K562 (cell line): ENCODE data around the gene EME2. TPM values are rescaled to one million over a fixed set of nuclear protein-coding genes. Genes with fewer than 3 reads are reported as not detected.

Experiments
- CEBPB ChIP-seq: fragments of 450-650 bp; IDR thresholded peaks from 2 replicates; pipeline ENCODE4 v1.6.1; 2016; ENCODE audit warnings: missing genetic modification characterization, missing compliant biosample characterization
- CHAMP1 ChIP-seq: fragments of 450-650 bp; IDR thresholded peaks from 2 replicates; pipeline ENCODE4 v1.6.1; 2016; ENCODE audit warnings: mild to moderate bottlenecking
- CSDE1 ChIP-seq, 2 experiments: fragments of 450-650 bp; IDR thresholded peaks; 2 replicates each; pipeline ENCODE4 v1.6.1; 2016; ENCODE audit warnings: mild to moderate bottlenecking in 1 of 2
- CTBP1 ChIP-seq: fragments of 450-650 bp; IDR thresholded peaks from 2 replicates; pipeline ENCODE4 v1.6.1; 2016; ENCODE audit warnings: borderline replicate concordance
- MYNN ChIP-seq, 2 experiments: sonication (generic); formaldehyde crosslinking in 1 of 2; IDR thresholded peaks; 2 replicates each; pipeline versions ENCODE4 v1.5.0 to v1.6.1; 2016 to 2020; ENCODE audit warnings: antibody characterized with exemption in 1 of 2, missing genetic modification reagents in 1 of 2
- POU5F1 ChIP-seq: fragments of 150-350 bp; IDR thresholded peaks from 2 replicates; pipeline ENCODE4 v1.6.1; 2014; ENCODE audit warnings: borderline replicate concordance, low read length, low read depth, mild to moderate bottlenecking; ENCODE audit not compliant: partially characterized antibody
- SRF ChIP-seq, 2 experiments: fragments of 250-450, 450-650 bp in 1 of 2; sonication (Bioruptor Pico) in 1 of 2; sonication (generic) in 1 of 2; formaldehyde crosslinking; IDR thresholded peaks; 2 replicates each; pipeline versions ENCODE4 v1.5.0 to v1.5.1; 2020 to 2022; ENCODE audit warnings: mild to moderate bottlenecking in 1 of 2, missing genetic modification reagents in 1 of 2
- USF1 ChIP-seq: sonication (generic); formaldehyde crosslinking; IDR thresholded peaks from 2 replicates; pipeline ENCODE4 v1.9.0; 2022; ENCODE audit warnings: mild to moderate bottlenecking, missing genetic modification reagents
- ZNF12 ChIP-seq: sonication (generic); formaldehyde crosslinking; IDR thresholded peaks from 2 replicates; pipeline ENCODE4 v1.4.0; 2020; ENCODE audit warnings: mild to moderate bottlenecking, missing genetic modification reagents
- polyA plus RNA-seq, 8 experiments: library from polyadenylated mRNA; depleted of rRNA in 4 of 8; stranded (reverse) in 5 of 8; unstranded in 3 of 8; fragments of >200 nt; fragmentation: Nextera tagmentation in 2 of 8; fragmentation: Illumina TruSeq in 1 of 8; extraction: Ambion mirVana in 2 of 8; extraction: Trizol in 1 of 8; gene quantifications; 2 replicates each; pipeline versions ENCODE4 v1.2.1 to v1.2.3, GENCODE V29; 2011 to 2014; ENCODE audit warnings: inconsistent platforms in 1 of 8, missing spikeins in 1 of 8
- total RNA-seq, 7 experiments: library from RNA; depleted of rRNA in 6 of 7; stranded (reverse); fragments of >200 nt in 6 of 7; fragmentation: Illumina TruSeq in 2 of 7; extraction: Trizol in 2 of 7; gene quantifications; 2 replicates each; pipeline versions ENCODE4 v1.2.1 to v1.2.3, GENCODE V29; 2011 to 2021; ENCODE audit warnings: low replicate concordance in 1 of 7
- TF ChIP-seq, protein P1 (sequence below), 2 experiments: fragments of 450-650 bp in 1 of 2; IDR thresholded peaks; 2 replicates each; pipeline ENCODE4 v1.6.1; 2011 to 2017; ENCODE audit warnings: low read depth in 2 of 2, antibody characterized with exemption in 1 of 2, borderline replicate concordance in 1 of 2, low read length in 1 of 2, mild to moderate bottlenecking in 1 of 2, mixed read lengths in 1 of 2; ENCODE audit not compliant: control insufficient read depth in 1 of 2
- TF ChIP-seq, protein P2 (sequence below): fragments of 250-450 bp; sonication (Bioruptor Pico); IDR thresholded peaks from 2 replicates; pipeline ENCODE4 v1.4.0; 2020
- TF ChIP-seq, protein P3 (sequence below): fragments of 450-650 bp; formaldehyde crosslinking; IDR thresholded peaks from 2 replicates; pipeline ENCODE4 v1.4.0; 2020; ENCODE audit warnings: mild to moderate bottlenecking

Gene EME2
- total and polyA plus RNA-seq, 9 of the 15 experiments (the other 6 are each of a cell fraction or from before 2014, with no cell fraction given), result 0.35 to 19.9 (median 3.5) TPM

DNA sequence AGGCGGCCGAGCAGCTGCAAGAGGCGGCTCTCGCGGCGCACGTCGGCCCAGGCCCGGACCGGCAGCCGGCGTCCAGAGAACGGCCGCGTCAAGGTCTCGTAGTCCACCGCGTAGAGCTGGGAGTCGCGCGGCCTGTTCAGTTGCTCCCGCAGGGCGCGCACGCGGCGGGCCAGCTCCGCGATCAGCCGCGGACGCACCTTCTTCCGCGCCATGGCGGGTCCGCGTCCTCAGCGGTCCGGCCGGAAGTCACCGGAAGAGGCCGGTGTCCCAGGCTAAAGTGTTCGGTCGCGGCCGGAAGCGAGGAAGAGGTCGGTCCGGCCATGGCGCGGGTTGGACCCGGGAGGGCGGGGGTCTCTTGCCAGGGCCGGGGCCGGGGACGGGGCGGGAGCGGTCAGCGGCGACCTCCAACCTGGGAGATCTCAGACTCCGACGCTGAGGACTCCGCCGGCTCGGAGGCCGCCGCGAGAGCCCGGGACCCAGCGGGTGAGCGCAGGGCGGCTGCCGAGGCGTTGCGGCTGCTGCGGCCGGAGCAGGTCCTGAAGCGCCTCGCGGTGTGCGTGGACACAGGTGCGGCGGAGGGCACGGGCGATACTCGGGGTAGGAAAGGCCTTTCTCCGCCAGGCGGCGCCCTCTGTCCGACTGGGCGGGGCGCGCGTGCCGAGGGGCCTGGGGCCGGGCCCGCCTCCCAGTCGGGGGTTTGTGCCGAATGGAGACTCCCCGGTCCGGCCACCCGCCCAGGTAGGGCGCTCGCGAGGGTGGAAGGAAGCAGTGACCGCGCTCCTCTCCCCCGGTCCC lies 495 bp downstream of the EME2 start, which contains the start of gene MRPS34 (continued):
- TF ChIP-seq CHAMP1, result no peak
- TF ChIP-seq, protein P1, sequence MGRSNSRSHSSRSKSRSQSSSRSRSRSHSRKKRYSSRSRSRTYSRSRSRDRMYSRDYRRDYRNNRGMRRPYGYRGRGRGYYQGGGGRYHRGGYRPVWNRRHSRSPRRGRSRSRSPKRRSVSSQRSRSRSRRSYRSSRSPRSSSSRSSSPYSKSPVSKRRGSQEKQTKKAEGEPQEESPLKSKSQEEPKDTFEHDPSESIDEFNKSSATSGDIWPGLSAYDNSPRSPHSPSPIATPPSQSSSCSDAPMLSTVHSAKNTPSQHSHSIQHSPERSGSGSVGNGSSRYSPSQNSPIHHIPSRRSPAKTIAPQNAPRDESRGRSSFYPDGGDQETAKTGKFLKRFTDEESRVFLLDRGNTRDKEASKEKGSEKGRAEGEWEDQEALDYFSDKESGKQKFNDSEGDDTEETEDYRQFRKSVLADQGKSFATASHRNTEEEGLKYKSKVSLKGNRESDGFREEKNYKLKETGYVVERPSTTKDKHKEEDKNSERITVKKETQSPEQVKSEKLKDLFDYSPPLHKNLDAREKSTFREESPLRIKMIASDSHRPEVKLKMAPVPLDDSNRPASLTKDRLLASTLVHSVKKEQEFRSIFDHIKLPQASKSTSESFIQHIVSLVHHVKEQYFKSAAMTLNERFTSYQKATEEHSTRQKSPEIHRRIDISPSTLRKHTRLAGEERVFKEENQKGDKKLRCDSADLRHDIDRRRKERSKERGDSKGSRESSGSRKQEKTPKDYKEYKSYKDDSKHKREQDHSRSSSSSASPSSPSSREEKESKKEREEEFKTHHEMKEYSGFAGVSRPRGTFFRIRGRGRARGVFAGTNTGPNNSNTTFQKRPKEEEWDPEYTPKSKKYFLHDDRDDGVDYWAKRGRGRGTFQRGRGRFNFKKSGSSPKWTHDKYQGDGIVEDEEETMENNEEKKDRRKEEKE (IDR thresholded peaks at IDR 0.05; ENCODE audit: borderline replicate concordance in 1 of 2, control insufficient read depth in 1 of 2, low read depth in 2 of 2, low read length in 1 of 2), result peak in 1 of 2 experiments; percentile 88; a peak in 1 of 4 replicates
- peak; percentile 39 for TF ChIP-seq POU5F1
- no peak for TF ChIP-seq USF1 (CRISPR knock-in tag)
- TF ChIP-seq, protein P2, sequence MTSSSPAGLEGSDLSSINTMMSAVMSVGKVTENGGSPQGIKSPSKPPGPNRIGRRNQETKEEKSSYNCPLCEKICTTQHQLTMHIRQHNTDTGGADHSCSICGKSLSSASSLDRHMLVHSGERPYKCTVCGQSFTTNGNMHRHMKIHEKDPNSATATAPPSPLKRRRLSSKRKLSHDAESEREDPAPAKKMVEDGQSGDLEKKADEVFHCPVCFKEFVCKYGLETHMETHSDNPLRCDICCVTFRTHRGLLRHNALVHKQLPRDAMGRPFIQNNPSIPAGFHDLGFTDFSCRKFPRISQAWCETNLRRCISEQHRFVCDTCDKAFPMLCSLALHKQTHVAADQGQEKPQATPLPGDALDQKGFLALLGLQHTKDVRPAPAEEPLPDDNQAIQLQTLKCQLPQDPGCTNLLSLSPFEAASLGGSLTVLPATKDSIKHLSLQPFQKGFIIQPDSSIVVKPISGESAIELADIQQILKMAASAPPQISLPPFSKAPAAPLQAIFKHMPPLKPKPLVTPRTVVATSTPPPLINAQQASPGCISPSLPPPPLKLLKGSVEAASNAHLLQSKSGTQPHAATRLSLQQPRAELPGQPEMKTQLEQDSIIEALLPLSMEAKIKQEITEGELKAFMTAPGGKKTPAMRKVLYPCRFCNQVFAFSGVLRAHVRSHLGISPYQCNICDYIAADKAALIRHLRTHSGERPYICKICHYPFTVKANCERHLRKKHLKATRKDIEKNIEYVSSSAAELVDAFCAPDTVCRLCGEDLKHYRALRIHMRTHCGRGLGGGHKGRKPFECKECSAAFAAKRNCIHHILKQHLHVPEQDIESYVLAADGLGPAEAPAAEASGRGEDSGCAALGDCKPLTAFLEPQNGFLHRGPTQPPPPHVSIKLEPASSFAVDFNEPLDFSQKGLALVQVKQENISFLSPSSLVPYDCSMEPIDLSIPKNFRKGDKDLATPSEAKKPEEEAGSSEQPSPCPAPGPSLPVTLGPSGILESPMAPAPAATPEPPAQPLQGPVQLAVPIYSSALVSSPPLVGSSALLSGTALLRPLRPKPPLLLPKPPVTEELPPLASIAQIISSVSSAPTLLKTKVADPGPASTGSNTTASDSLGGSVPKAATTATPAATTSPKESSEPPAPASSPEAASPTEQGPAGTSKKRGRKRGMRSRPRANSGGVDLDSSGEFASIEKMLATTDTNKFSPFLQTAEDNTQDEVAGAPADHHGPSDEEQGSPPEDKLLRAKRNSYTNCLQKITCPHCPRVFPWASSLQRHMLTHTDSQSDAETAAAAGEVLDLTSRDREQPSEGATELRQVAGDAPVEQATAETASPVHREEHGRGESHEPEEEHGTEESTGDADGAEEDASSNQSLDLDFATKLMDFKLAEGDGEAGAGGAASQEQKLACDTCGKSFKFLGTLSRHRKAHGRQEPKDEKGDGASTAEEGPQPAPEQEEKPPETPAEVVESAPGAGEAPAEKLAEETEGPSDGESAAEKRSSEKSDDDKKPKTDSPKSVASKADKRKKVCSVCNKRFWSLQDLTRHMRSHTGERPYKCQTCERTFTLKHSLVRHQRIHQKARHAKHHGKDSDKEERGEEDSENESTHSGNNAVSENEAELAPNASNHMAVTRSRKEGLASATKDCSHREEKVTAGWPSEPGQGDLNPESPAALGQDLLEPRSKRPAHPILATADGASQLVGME (CRISPR knock-in tag), result no peak
- TF ChIP-seq CSDE1 (IDR thresholded peaks at IDR 0.05), result no peak; a peak in 1 of 4 replicates
- TF ChIP-seq CTBP1, result peak; percentile 84
- TF ChIP-seq, protein P3, sequence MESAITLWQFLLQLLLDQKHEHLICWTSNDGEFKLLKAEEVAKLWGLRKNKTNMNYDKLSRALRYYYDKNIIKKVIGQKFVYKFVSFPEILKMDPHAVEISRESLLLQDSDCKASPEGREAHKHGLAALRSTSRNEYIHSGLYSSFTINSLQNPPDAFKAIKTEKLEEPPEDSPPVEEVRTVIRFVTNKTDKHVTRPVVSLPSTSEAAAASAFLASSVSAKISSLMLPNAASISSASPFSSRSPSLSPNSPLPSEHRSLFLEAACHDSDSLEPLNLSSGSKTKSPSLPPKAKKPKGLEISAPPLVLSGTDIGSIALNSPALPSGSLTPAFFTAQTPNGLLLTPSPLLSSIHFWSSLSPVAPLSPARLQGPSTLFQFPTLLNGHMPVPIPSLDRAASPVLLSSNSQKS, result no peak
- no peak for TF ChIP-seq CEBPB (tag)
- peak in 1 of 2 experiments; percentile 22; a peak in 1 of 4 replicates for TF ChIP-seq SRF (CRISPR knock-in tag; IDR thresholded peaks at IDR 0.05)
- 0 out of 2 replicates have a peak, but pooled peaks have one; percentile 70 for TF ChIP-seq ZNF12 (CRISPR knock-in tag)
- TF ChIP-seq MYNN (IDR thresholded peaks at IDR 0.05), result no peak
- TF ChIP-seq MYNN (CRISPR knock-in tag; IDR thresholded peaks at IDR 0.05), result no peak
